SK-N-SH (cell line): ENCODE results near the gene TIMM10. TPM values are rescaled to one million over a fixed set of nuclear protein-coding genes. Genes with fewer than 3 reads are reported as not detected.

Source experiments
- CTCF ChIA-PET: fragments of 300-600, 350-600 bp; formaldehyde crosslinking; extraction: SDS; loops from one replicate; lab custom pipeline; 2021; lab: Yijun Ruan, JAX
- POLR2A ChIA-PET: fragments of 350-600 bp; sonication (Branson Sonifier 250); formaldehyde crosslinking; extraction: SDS; loops from one replicate; lab custom pipeline; 2020; ENCODE audit warnings: antibody characterized with exemption, inconsistent platforms; lab: Yijun Ruan, JAX
- DNase-seq: peaks from one replicate; pipeline ENCODE4 v3.0.0; 2012
- H2AFZ ChIP-seq: fragments of 200-600 bp; sonication (generic); 2 replicates; pipeline ENCODE4 v1.8.1; 2016; ENCODE audit warnings: antibody characterized with exemption, mild to moderate bottlenecking, low read depth
- H3F3A ChIP-seq: fragments of 200-600 bp; sonication (generic); replicated peaks from 2 replicates; pipeline ENCODE3; 2016; ENCODE audit warnings: antibody characterized with exemption, mild to moderate bottlenecking; ENCODE audit not compliant: insufficient read depth
- H3K27ac ChIP-seq, 2 experiments: fragments of 200-500 bp in 1 of 2; fragments of 200-600 bp in 1 of 2; sonication (Bioruptor generic) in 1 of 2; sonication (generic), shearing (Covaris generic) in 1 of 2; 2 replicates each; pipeline versions ENCODE4 v1.5.1 to v1.6.1; 2014 to 2016; ENCODE audit warnings: low read depth in 2 of 2, inconsistent platforms in 1 of 2, low read length in 1 of 2, mild to moderate bottlenecking in 1 of 2, mixed read lengths in 1 of 2
- H3K27me3 ChIP-seq: fragments of 200-600 bp; sonication (generic), shearing (Covaris generic); 2 replicates; pipeline ENCODE4 v1.6.1; 2016; ENCODE audit warnings: mixed run types; ENCODE audit not compliant: insufficient read depth
- H3K36me3 ChIP-seq, 2 experiments: fragments of 200-500 bp in 1 of 2; fragments of 200-600 bp in 1 of 2; sonication (Bioruptor generic) in 1 of 2; sonication (generic) in 1 of 2; replicated peaks in 1 of 2; 2 replicates each; pipeline versions ENCODE3 to v1.5.1; 2014 to 2016; ENCODE audit warnings: low read length in 1 of 2, mild to moderate bottlenecking in 1 of 2; ENCODE audit not compliant: insufficient read depth in 2 of 2, control insufficient read depth in 1 of 2
- H3K4me1 ChIP-seq, 2 experiments: fragments of 200-500 bp in 1 of 2; fragments of 200-600 bp in 1 of 2; sonication (Bioruptor generic) in 1 of 2; sonication (generic), shearing (Covaris generic) in 1 of 2; 2 replicates each; pipeline versions ENCODE4 v1.5.1 to v1.6.1; 2014 to 2016; ENCODE audit warnings: low read depth in 1 of 2, low read length in 1 of 2, mixed run types in 1 of 2; ENCODE audit not compliant: insufficient read depth in 2 of 2, control insufficient read depth in 1 of 2
- H3K4me2 ChIP-seq: fragments of 200-600 bp; sonication (generic), shearing (Covaris generic); 2 replicates; pipeline ENCODE4 v1.6.1; 2017; ENCODE audit warnings: mixed run types
- H3K4me3 ChIP-seq, 2 experiments: fragments of 200-500 bp in 1 of 2; fragments of 200-600 bp in 1 of 2; sonication (Bioruptor generic) in 1 of 2; sonication (generic), shearing (Covaris generic) in 1 of 2; 2 replicates each; pipeline versions ENCODE4 v1.5.1 to v1.8.1; 2014 to 2016; ENCODE audit warnings: low read depth in 2 of 2, inconsistent platforms in 1 of 2, low read length in 1 of 2, mild to moderate bottlenecking in 1 of 2, mixed read lengths in 1 of 2, moderate library complexity in 1 of 2
- H3K79me2 ChIP-seq: fragments of 200-600 bp; sonication (generic); 2 replicates; pipeline ENCODE4 v1.8.1; 2017; ENCODE audit warnings: mild to moderate bottlenecking; ENCODE audit not compliant: insufficient read depth
- H3K9ac ChIP-seq: fragments of 200-600 bp; sonication (generic); 2 replicates; pipeline ENCODE4 v1.6.1; 2017; ENCODE audit warnings: mixed run types
- H3K9me2 ChIP-seq: fragments of 200-600 bp; sonication (generic); 2 replicates; pipeline ENCODE4 v1.6.1; 2017; ENCODE audit warnings: mixed run types
- H3K9me3 ChIP-seq: fragments of 200-600 bp; sonication (generic); 2 replicates; pipeline ENCODE4 v1.6.1; 2017; ENCODE audit warnings: mixed run types, mild to moderate bottlenecking, moderate library complexity
- H4K20me1 ChIP-seq: fragments of 200-600 bp; sonication (generic); 2 replicates; pipeline ENCODE4 v1.6.1; 2017; ENCODE audit warnings: mild to moderate bottlenecking, mixed run types; ENCODE audit not compliant: insufficient read depth
- CHD2 ChIP-seq: fragments of 150-350 bp; IDR thresholded peaks from 2 replicates; pipeline ENCODE4 v1.6.1; 2018; ENCODE audit warnings: low read length; ENCODE audit not compliant: partially characterized antibody
- CTCF ChIP-seq: fragments of 200-600 bp; sonication (generic); IDR thresholded peaks from 2 replicates; pipeline ENCODE4 v1.6.1; 2017; ENCODE audit warnings: antibody characterized with exemption, mild to moderate bottlenecking, moderate library complexity
- EP300 ChIP-seq, 2 experiments: IDR thresholded peaks; 2 replicates each; pipeline versions ENCODE4 v1.4.0 to v1.6.1; 2012; ENCODE audit warnings: borderline replicate concordance in 1 of 2, low read depth in 1 of 2, low read length in 1 of 2
- EZH2phosphoT487 ChIP-seq: fragments of 200-600 bp; sonication (generic); IDR thresholded peaks from 2 replicates; pipeline ENCODE4 v1.6.1; 2017; ENCODE audit warnings: low read depth, mixed run types, mild to moderate bottlenecking, antibody characterized with exemption, moderate library complexity, borderline replicate concordance
- GATA2 ChIP-seq: sonication (generic); formaldehyde crosslinking; IDR thresholded peaks from 2 replicates; pipeline ENCODE4 v1.5.0; 2020; ENCODE audit warnings: mild to moderate bottlenecking, missing genetic modification reagents
- IRF3 ChIP-seq: fragments of 150-350 bp; IDR thresholded peaks from 2 replicates; pipeline ENCODE4 v1.6.1; 2016; ENCODE audit warnings: mild to moderate bottlenecking, low read depth, low read length
- RAD21 ChIP-seq: IDR thresholded peaks from 2 replicates; pipeline ENCODE4 v1.6.1; 2012; ENCODE audit warnings: mild to moderate bottlenecking, low read length
- RXRA ChIP-seq: IDR thresholded peaks from 2 replicates; pipeline ENCODE4 v1.4.0; 2012; ENCODE audit warnings: low read depth, mild to moderate bottlenecking, borderline replicate concordance
- SIN3A ChIP-seq: IDR thresholded peaks from 2 replicates; pipeline ENCODE4 v1.6.1; 2012; ENCODE audit warnings: low read depth, mild to moderate bottlenecking, low read length, moderate library complexity, borderline replicate concordance
- TCF12 ChIP-seq: IDR thresholded peaks from 2 replicates; pipeline ENCODE4 v1.4.0; 2012
- USF1 ChIP-seq: IDR thresholded peaks from 2 replicates; pipeline ENCODE4 v1.4.0; 2012; ENCODE audit warnings: low read depth, borderline replicate concordance
- USF2 ChIP-seq: fragments of 150-350 bp; IDR thresholded peaks from 2 replicates; pipeline ENCODE4 v1.6.1; 2017; ENCODE audit warnings: antibody characterized with exemption, low read length, low read depth, borderline replicate concordance
- YY1 ChIP-seq: IDR thresholded peaks from 2 replicates; pipeline ENCODE4 v1.4.0; 2012; ENCODE audit warnings: low read depth, mild to moderate bottlenecking
- WGBS: methylation state at CpG from one replicate; pipeline ENCODE4 v1.1.6; 2017; ENCODE audit warnings: low lambda C conversion rate; 5-methylcytosine and 5-hydroxymethylcytosine counted together
- polyA plus RNA-seq, 3 experiments: library from polyadenylated mRNA; depleted of rRNA; stranded (reverse); fragments of >200 nt; gene quantifications; 2 replicates each; pipeline ENCODE4 v1.2.3, GENCODE V29; 2012

Gene TIMM10
- polyA plus RNA-seq, 1 of the 3 experiments (the other 2 are of a cell fraction) = 179 TPM

- TF ChIP-seq SIN3A = no peak
- no peak for TF ChIP-seq RAD21
- no peak for TF ChIP-seq TCF12
These were observed 21.9 kb upstream of the TIMM10 start (continued) for GRCh38 chr11:57552479-57552878.

- no peak overlapping the region for H3K27ac ChIP-seq
- WGBS = 83% methylated on average over 4 of the region's 4 CpGs
- CTCF ChIA-PET = interaction anchor here (1.4 to 7.6 kb wide), 2 partner anchors 16 to 92 kb away, joined by 6 to 36 read pairs; partner anchors contain the start of gene UBE2L6
- no peak overlapping the region for H3K9ac ChIP-seq
- DNase-seq = no peak
- POLR2A ChIA-PET = no interaction called here
- no peak overlapping the region for H2AFZ ChIP-seq
- no peak for TF ChIP-seq RXRA
- TF ChIP-seq USF2 = no peak
- H3K9me2 ChIP-seq = no peaks in the 10 kb centered on the region
- H3K36me3 ChIP-seq = peaks cover 13 to 44% of the 10 kb centered on the region in 2 experiments
- no peaks in the 10 kb centered on the region for H4K20me1 ChIP-seq
- H3K27me3 ChIP-seq = no peaks in the 10 kb centered on the region
- H3K4me2 ChIP-seq = no peak overlapping the region
- no peaks in the 10 kb centered on the region for H3F3A ChIP-seq
- H3K9me3 ChIP-seq = no peaks in the 10 kb centered on the region
- H3K79me2 ChIP-seq = no peaks in the 10 kb centered on the region
- no peak overlapping the region for H3K4me3 ChIP-seq
- H3K4me1 ChIP-seq = no peaks in the 10 kb centered on the region
These were observed 21.4 kb upstream of the TIMM10 start for GRCh38 chr11:57551941-57552340.

GRCh38 chr11:57549983-57550382 lies 19.4 kb upstream of the TIMM10 start:
- DNase-seq = no peak
- POLR2A ChIA-PET = no interaction called here
- CTCF ChIA-PET = interaction anchor here (0.6 to 7.6 kb wide), 4 partner anchors 8 to 94 kb away, joined by 3 to 36 read pairs (median 6); partner anchors contain the start of gene UBE2L6

More at GRCh38 chr11:57549983-57550382, 19.4 kb upstream of the TIMM10 start:
- Histone ChIP-seq H3K4me3 (no peak overlapping the region), H3K27ac (no peak overlapping the region), H3K36me3 (peaks cover 1 to 44% of the 10 kb centered on the region in 2 experiments), H4K20me1 (no peaks in the 10 kb centered on the region), H3K27me3 (no peaks in the 10 kb centered on the region), H3K9me2 (no peaks in the 10 kb centered on the region), H3K9ac (no peak overlapping the region), H2AFZ (no peak overlapping the region), H3F3A (no peaks in the 10 kb centered on the region), H3K79me2 (no peaks in the 10 kb centered on the region), H3K4me2 (no peak overlapping the region), H3K9me3 (no peaks in the 10 kb centered on the region), H3K4me1 (no peaks in the 10 kb centered on the region)
- WGBS = 89% methylated on average over 8 of the region's 8 CpGs
- TF ChIP-seq USF1 (no peak), GATA2 (no peak), YY1 (no peak), USF2 (no peak), EZH2phosphoT487 (no peak), IRF3 (no peak), RAD21 (no peak), CHD2 (no peak), EP300 (IDR thresholded peaks at IDR 0.05; ENCODE audit: borderline replicate concordance in 1 of 2, low read depth in 1 of 2, low read length in 1 of 2) (no peak), CTCF (no peak)
